Measurements from ENCODE around the gene OR4C15. TPM values are rescaled to one million over a fixed set of nuclear protein-coding genes. Genes with fewer than 3 reads are reported as not detected.

OR4C15 gene
- not detected for total RNA-seq

- no peak for DNase-seq
Measured at GRCh38 chr11:55554169-55554568, at the start of gene OR4C15. Gene OR4C15 (plus strand): TSS chr11:55554469. CDS start chr11:55554469, 0 bp downstream.

- DNase-seq = no peak
Measured at GRCh38 chr11:55571828-55572227, 17.6 kb downstream of the OR4C15 start, which contains the start of gene OR4C16. Gene OR4C16 (plus strand): TSS chr11:55572128. CDS start chr11:55572128, 0 bp downstream.

- no peak for DNase-seq
Measured at GRCh38 chr11:55572548-55572947, 18.3 kb downstream of the OR4C15 start.

Other genes with a start within 250 kb of the OR4C15 start
- not detected for gene OR4A16, start 211.3 kb upstream of the OR4C15 start, total RNA-seq
- gene OR4A15, start 186.5 kb upstream of the OR4C15 start, total RNA-seq = not detected
- gene OR4C16, start 17.7 kb downstream of the OR4C15 start, total RNA-seq = not detected
- gene OR4C11, start 53.2 kb downstream of the OR4C15 start, total RNA-seq = not detected
- gene OR4P4, start 80.6 kb downstream of the OR4C15 start, total RNA-seq = not detected
- not detected for gene OR4S2, start 93.9 kb downstream of the OR4C15 start, total RNA-seq
- gene OR4C6, start 107.7 kb downstream of the OR4C15 start, total RNA-seq = not detected
- gene OR5D13, start 219.0 kb downstream of the OR4C15 start, total RNA-seq = not detected
- gene OR5D14, start 241.1 kb downstream of the OR4C15 start, total RNA-seq = not detected

Measured in skin of body (tissue), 2 donors.